Liver (tissue), 9 donors: ENCODE measurements around the gene FANCM. TPM values are rescaled to one million over a fixed set of nuclear protein-coding genes. Genes with fewer than 3 reads are reported as not detected.

ENCODE experiments used
- DNase-seq: peaks from one replicate; pipeline ENCODE4 v3.0.0-alpha.2; 2017; ENCODE audit warnings: low spot score
- H3K27ac ChIP-seq, 2 donors: one replicate each; pipeline ENCODE4 v1.7.0; 2013; ENCODE audit warnings: inconsistent platforms in 2 of 2, low read length in 2 of 2, control low read depth in 1 of 2, low read depth in 1 of 2, mild to moderate bottlenecking in 1 of 2
- H3K27me3 ChIP-seq, 4 donors: one replicate each; pipeline versions ENCODE4 v1.6.1 to v1.7.0; 2013; ENCODE audit warnings: low read length in 3 of 4, inconsistent platforms in 1 of 4, mild to moderate bottlenecking in 1 of 4, moderate library complexity in 1 of 4; ENCODE audit not compliant: control insufficient read depth in 4 of 4, insufficient read depth in 4 of 4
- H3K36me3 ChIP-seq, 4 donors: one replicate each; pipeline versions ENCODE4 v1.6.1 to v1.7.0; 2013; ENCODE audit warnings: low read length in 3 of 4, mild to moderate bottlenecking in 3 of 4, low read depth in 1 of 4, moderate library complexity in 1 of 4; ENCODE audit not compliant: control insufficient read depth in 4 of 4, insufficient read depth in 3 of 4
- H3K4me1 ChIP-seq, 4 donors: one replicate each; pipeline versions ENCODE4 v1.6.1 to v1.7.0; 2013; ENCODE audit warnings: low read length in 3 of 4, mild to moderate bottlenecking in 3 of 4, moderate library complexity in 1 of 4; ENCODE audit not compliant: control insufficient read depth in 4 of 4, insufficient read depth in 4 of 4
- H3K4me3 ChIP-seq, 3 donors: one replicate each; pipeline versions ENCODE4 v1.6.1 to v1.7.0; 2013; ENCODE audit warnings: low read length in 3 of 3, control low read depth in 1 of 3, low read depth in 1 of 3, mild to moderate bottlenecking in 1 of 3
- H3K9ac ChIP-seq, 2 donors: one replicate each; pipeline ENCODE4 v1.7.0; 2013; ENCODE audit warnings: low read length in 2 of 2, mild to moderate bottlenecking in 2 of 2, moderate library complexity in 2 of 2, control low read depth in 1 of 2, low read depth in 1 of 2
- H3K9me3 ChIP-seq, 4 donors: one replicate each; pipeline versions ENCODE4 v1.6.1 to v1.7.0; 2013; ENCODE audit warnings: low read length in 3 of 4; ENCODE audit not compliant: control insufficient read depth in 4 of 4
- FOXA2 ChIP-seq: IDR thresholded peaks from 2 replicates; pipeline ENCODE4 v1.6.1; 2016; ENCODE audit warnings: antibody characterized with exemption
- GABPA ChIP-seq, 2 donors: IDR thresholded peaks in 1 of 2; conservative IDR thresholded peaks in 1 of 2; 2 replicates each; pipeline ENCODE4 v1.6.1; 2016; ENCODE audit warnings: antibody characterized with exemption in 2 of 2, mild to moderate bottlenecking in 1 of 2, moderate library complexity in 1 of 2
- HNF4A ChIP-seq, 2 donors: conservative IDR thresholded peaks; 2 replicates each; pipeline ENCODE4 v1.6.1; 2016; ENCODE audit warnings: antibody characterized with exemption in 2 of 2, mild to moderate bottlenecking in 2 of 2
- JUND ChIP-seq, 2 donors: IDR thresholded peaks; 2 replicates each; pipeline ENCODE4 v1.6.1; 2016; ENCODE audit warnings: antibody characterized with exemption in 2 of 2
- NR2F2 ChIP-seq: IDR thresholded peaks from 2 replicates; pipeline ENCODE4 v1.6.1; 2016; ENCODE audit warnings: antibody characterized with exemption
- REST ChIP-seq: IDR thresholded peaks from 2 replicates; pipeline ENCODE4 v1.6.1; 2016; ENCODE audit warnings: antibody characterized with exemption, mild to moderate bottlenecking
- SP1 ChIP-seq: IDR thresholded peaks from 2 replicates; pipeline ENCODE4 v1.6.1; 2018; ENCODE audit warnings: antibody characterized with exemption, mild to moderate bottlenecking
- TAF1 ChIP-seq: conservative IDR thresholded peaks from 2 replicates; pipeline ENCODE4 v1.6.1; 2016; ENCODE audit warnings: antibody characterized with exemption, mild to moderate bottlenecking
- WGBS: extraction: QIAGEN DNeasy Blood & Tissue Kit; methylation state at CpG from one replicate; pipeline ENCODE4 v1.1.7; 2013; 5-methylcytosine and 5-hydroxymethylcytosine counted together
- polyA plus RNA-seq, 2 donors: library from polyadenylated mRNA; stranded (reverse) in 1 of 2; unstranded in 1 of 2; fragments of 200-250 nt in 1 of 2; fragments of >200 nt in 1 of 2; fragmentation: Nextera tagmentation in 1 of 2; extraction: Ambion mirVana in 1 of 2; gene quantifications; one replicate each; pipeline versions ENCODE4 v1.2.1 to v1.2.3, GENCODE V29; 2013 to 2015
- total RNA-seq, 2 donors: library from RNA; depleted of rRNA; stranded (reverse); fragments of >200 nt; gene quantifications; one replicate each; pipeline ENCODE4 v1.2.3, GENCODE V29; 2014
- TF ChIP-seq, protein P1 (sequence below): fragments of 150-350 bp; IDR thresholded peaks from 2 replicates; pipeline ENCODE4 v1.5.1; 2017; ENCODE audit warnings: improper control_type of control experiment, low read depth, low read length; ENCODE audit not compliant: missing input control
- TF ChIP-seq, protein P2 (sequence below): IDR thresholded peaks from 2 replicates; pipeline ENCODE4 v1.6.1; 2016; ENCODE audit warnings: antibody characterized with exemption
- donor health status: healthy.
- donor health status: healthy.
- donor health status: healthy.
- donor health status: healthy.
- donor health status: healthy.

Gene FANCM
- total and polyA plus RNA-seq, 4 donors, result 0.38 to 7.4 (median 3.1) TPM

DNA sequence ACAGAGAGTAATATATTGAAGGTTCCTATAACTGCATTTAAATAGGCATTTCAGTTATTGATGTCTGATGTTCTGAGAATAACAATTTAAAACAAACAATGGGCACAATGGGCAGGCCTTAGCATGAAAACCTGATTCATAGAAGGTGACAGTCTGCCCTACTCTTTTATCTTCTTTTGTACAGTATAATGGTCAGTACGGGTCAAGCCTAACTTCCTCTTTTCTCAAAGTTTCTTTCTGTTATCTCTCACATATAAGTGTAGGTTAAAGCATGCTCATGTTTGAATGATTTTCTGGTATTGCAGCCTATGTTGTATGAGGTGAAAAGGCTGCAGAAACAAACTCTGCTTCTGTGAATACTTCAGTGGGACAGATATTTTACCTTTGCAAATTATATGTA, 15.6 kb upstream of the FANCM start:
- WGBS, result 72% methylated on average over 1 of the region's 1 CpG
- H3K9me3 ChIP-seq, result no peaks in the 10 kb centered on the region
- no peak overlapping the region for H3K4me3 ChIP-seq
- H3K27ac ChIP-seq, result no peak overlapping the region
- no peaks in the 10 kb centered on the region for H3K4me1 ChIP-seq
- no peak for DNase-seq
- TF ChIP-seq REST (no peak), GABPA (IDR thresholded peaks at IDR 0.05 in 1 of 2, conservative IDR thresholded peaks at IDR 0.05 in 1 of 2) (no peak), HNF4A (conservative IDR thresholded peaks at IDR 0.05) (no peak), TAF1 (no peak), SP1 (no peak), JUND (IDR thresholded peaks at IDR 0.05) (no peak), NR2F2 (no peak), FOXA2 (no peak)
- TF ChIP-seq, protein P1, sequence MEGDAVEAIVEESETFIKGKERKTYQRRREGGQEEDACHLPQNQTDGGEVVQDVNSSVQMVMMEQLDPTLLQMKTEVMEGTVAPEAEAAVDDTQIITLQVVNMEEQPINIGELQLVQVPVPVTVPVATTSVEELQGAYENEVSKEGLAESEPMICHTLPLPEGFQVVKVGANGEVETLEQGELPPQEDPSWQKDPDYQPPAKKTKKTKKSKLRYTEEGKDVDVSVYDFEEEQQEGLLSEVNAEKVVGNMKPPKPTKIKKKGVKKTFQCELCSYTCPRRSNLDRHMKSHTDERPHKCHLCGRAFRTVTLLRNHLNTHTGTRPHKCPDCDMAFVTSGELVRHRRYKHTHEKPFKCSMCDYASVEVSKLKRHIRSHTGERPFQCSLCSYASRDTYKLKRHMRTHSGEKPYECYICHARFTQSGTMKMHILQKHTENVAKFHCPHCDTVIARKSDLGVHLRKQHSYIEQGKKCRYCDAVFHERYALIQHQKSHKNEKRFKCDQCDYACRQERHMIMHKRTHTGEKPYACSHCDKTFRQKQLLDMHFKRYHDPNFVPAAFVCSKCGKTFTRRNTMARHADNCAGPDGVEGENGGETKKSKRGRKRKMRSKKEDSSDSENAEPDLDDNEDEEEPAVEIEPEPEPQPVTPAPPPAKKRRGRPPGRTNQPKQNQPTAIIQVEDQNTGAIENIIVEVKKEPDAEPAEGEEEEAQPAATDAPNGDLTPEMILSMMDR, result no peak
- TF ChIP-seq, protein P2, sequence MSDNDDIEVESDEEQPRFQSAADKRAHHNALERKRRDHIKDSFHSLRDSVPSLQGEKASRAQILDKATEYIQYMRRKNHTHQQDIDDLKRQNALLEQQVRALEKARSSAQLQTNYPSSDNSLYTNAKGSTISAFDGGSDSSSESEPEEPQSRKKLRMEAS, result no peak
- no peak overlapping the region for H3K9ac ChIP-seq
- H3K27me3 ChIP-seq, result no peaks in the 10 kb centered on the region
- peaks cover 2 to 54% (median 43%) of the 10 kb centered on the region in 4 donors for H3K36me3 ChIP-seq

DNA sequence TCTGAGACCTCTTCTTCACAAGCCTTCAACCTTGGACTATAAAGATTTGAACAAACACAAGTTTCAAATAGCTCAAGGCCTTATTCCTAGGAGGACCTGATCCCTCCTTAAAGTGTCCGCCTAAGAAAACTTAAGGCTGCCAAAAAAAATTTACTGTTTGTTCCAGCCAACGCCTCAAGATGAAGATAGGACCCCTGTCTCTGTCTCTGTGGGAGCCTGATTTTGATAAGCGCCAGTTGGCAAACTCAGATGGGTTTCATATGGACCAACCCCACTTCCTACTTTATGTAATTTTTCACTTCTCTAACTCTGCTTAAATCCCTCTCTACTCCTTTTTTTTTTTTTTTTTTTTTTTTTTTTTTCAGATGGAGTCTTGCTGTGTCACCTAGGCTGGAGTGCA, 12.5 kb upstream of the FANCM start:
- no peaks in the 10 kb centered on the region for H3K9me3 ChIP-seq
- DNase-seq, result no peak
- no peaks in the 10 kb centered on the region for H3K4me1 ChIP-seq
- H3K9ac ChIP-seq, result no peak overlapping the region
- TF ChIP-seq, protein P1, result no peak
- TF ChIP-seq JUND (IDR thresholded peaks at IDR 0.05), result no peak
- peaks cover 2 to 34% (median 29%) of the 10 kb centered on the region in 4 donors for H3K36me3 ChIP-seq
- H3K27me3 ChIP-seq, result no peaks in the 10 kb centered on the region
- no peak overlapping the region for H3K4me3 ChIP-seq
- no peak overlapping the region for H3K27ac ChIP-seq
- WGBS, result 97% methylated on average over 3 of the region's 3 CpGs
